OCI-LY7 (cell line): ENCODE measurements around the gene GNAO1.

Source experiments
- EZH2phosphoT487 ChIP-seq: fragments of 200-600 bp; sonication (generic); IDR thresholded peaks from 2 replicates; pipeline ENCODE4 v1.6.1; 2018; ENCODE audit warnings: low read depth, borderline replicate concordance, mild to moderate bottlenecking, mixed run types, antibody characterized with exemption, low read length, moderate library complexity, mixed read lengths
- TF ChIP-seq, protein P1 (sequence below): fragments of 200-600 bp; sonication (generic); conservative IDR thresholded peaks from 2 replicates; pipeline ENCODE4 v1.5.1; 2014; ENCODE audit warnings: mild to moderate bottlenecking, antibody characterized with exemption, low read length, moderate library complexity, mixed read lengths

- TF ChIP-seq, protein P1, sequence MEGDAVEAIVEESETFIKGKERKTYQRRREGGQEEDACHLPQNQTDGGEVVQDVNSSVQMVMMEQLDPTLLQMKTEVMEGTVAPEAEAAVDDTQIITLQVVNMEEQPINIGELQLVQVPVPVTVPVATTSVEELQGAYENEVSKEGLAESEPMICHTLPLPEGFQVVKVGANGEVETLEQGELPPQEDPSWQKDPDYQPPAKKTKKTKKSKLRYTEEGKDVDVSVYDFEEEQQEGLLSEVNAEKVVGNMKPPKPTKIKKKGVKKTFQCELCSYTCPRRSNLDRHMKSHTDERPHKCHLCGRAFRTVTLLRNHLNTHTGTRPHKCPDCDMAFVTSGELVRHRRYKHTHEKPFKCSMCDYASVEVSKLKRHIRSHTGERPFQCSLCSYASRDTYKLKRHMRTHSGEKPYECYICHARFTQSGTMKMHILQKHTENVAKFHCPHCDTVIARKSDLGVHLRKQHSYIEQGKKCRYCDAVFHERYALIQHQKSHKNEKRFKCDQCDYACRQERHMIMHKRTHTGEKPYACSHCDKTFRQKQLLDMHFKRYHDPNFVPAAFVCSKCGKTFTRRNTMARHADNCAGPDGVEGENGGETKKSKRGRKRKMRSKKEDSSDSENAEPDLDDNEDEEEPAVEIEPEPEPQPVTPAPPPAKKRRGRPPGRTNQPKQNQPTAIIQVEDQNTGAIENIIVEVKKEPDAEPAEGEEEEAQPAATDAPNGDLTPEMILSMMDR, result no peak
- no peak for TF ChIP-seq EZH2phosphoT487
These were observed 70.4 kb downstream of the GNAO1 start for GRCh38 chr16:56261656-56262055.
